AG08395 (cell line): ENCODE measurements around the gene LEUTX.

Source experiments
- DNase-seq: peaks from one replicate; pipeline ENCODE4 v3.0.0; 2012; ENCODE audit warnings: mixed read lengths, low spot score

The LEUTX gene

DNA sequence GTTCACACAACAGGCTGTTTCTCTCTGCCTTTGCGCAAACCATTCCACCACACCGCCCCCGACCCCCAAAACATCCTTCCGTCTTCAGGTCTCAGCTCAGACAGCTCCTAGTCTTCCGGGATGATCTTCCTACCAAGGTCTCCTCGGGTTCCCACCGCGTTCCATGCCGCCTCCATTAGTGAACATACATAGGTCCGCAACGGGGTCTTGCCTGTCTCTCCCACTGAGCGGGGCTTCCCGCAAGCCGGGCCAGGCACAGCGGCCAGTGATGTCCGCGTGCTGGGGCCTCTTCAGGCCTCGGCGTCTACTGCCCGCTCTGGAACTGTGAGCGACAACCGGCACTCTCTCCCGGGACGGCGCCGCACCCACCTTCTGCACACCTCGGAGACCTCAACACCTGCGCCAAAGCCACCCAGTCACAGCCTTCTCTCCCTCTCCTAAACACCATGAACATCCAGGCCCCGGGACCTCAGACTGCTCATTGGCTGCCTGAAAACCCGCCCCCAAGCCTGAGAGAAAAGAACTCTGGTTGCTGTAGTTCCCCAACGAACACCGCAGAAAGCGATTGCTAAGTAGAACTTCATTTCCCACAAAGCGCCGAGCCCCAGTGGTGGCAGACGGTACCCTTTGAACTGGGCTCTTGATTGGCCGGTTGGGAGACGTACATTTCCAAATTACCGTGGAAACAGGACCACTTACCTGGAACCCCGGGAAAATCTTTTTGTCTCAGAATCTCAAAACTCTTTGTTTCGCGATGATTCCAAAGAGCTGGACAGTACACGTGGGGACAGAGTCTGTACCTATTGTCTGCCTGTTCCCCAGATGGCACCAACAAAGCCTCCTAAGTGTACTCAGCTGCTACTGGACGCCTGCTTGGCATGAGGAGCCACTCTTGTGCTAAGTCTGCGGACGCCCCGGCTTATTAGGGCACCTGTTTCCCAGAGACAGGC lies 45.8 kb downstream of the LEUTX start:
- peak; percentile 95 for DNase-seq

DNA sequence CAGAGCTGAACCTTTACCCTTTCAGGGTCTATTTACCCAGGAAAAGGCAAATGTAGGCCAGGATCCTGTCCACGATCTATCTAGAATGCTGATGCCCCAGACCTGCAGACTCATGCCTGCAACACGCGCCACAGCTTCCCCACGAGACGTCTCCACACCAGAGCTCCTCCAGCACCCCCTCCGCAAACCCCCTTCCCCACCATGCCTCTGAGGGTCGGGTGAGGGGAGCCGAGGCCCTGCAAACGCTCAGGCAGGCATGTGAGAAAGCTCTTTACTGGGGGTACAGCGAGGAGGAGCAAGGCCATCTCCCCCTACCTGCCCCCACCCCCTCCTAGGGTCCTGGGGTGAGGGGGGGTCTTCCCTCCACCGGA lies 46.4 kb downstream of the LEUTX start:
- no peak for DNase-seq

DNA sequence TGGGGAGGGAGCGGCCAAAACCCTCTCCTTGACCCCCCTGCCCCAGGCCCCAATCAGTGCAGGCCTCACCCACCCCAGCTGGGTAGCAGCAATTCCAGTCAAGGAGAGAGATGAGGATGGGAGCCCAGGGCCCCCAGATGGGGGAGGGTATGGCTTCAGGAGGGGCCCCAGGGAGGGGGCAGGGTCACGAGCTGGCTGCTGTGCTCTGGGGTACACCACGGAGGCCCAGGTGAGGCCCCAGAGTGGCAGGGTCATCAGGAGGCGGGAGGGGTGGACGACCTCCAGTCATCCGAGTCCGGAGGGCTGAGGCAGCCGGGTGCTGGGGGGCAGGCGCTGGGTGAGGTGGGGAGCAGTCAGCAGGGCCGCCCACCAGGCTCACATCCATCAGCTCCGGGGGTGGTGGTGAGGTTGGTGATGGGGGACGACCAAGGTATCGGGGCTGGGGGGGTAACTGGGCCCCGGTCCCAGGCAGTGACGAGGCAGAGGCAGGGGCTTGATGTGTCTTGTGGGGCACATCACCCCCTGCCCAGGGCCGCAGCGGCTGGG lies 47.0 kb downstream of the LEUTX start:
- DNase-seq = no peak

DNA sequence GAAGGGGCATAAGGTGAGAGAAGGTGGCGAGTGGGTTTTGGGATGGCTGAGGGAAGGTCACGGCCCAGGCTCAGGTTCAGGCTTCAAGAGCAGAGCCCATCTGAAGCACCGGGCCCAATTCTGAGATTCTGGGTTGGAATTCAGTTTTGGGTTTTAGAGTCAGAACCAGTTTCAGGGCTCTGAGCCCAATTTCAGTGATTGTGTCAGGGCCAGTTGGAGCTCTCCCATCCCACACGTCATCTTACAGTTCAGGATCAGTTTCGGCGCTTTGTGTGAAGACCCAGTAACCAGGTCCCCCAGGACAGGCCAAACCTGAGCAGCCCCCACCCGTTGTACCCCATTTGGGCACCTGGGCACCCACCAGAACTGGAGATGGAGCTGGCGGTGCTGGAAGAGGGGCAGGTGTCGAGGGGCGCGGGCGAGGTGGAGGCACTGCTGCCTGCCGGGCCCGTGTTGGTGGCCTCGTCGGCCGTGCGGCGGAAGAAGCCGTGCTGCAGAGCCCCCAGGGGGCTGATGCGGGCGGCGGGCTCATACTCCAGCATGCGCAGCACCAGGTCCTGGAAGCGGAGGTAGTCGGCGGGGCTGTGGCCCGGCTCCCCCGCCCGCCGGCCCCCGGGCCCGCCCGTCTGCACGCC lies 47.8 kb downstream of the LEUTX start:
- DNase-seq = no peak

DNA sequence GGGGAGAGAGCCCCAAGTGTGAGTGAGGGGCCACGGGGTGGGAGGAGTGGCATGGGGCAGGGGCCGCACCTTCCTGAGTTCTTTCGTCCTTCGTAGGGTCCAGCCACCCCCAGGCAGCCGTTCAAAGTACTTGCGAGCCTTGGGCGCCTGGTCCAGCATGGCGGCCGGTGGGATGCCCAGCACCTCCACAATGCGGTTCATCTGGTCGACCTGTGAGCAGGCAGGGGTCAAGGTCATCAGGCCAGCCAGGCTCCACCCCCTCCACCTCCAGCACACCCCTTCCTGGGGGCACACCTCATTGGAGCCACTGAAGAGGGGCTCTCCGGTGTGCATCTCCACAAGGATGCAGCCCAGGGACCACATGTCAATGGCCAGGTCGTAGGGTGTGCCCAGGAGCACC lies 48.6 kb downstream of the LEUTX start:
- no peak for DNase-seq

DNA sequence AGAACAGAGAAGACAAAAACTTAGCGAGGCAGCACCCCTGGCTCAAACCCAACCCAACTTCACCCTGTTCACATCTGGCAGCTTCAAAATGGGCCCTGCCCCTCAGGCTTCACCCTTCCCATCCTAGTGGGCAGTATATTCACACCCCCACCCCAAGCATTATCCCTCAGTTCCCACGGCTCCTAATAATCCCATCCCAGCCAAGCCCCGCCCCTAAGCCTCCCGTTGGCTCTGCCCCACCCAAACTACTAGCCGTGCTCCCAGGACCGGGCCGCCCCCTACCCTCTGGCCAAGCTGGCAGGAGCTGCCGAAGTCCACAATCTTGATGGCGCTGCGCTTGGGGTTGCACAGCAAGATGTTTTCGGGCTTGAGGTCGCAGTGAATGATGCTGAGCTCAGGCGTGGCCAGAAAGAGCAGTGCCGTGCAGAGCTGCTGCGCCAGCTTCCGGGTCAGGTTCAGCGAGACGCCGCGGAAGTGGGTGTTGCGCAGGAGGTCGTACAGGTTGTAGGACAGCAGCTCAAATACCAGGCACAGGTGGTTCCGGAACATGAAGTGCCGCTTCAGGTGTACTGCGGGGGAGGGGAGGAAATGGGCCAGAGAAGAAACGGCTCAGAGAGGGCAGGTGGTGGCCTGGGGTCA lies 49.5 kb downstream of the LEUTX start:
- DNase-seq = no peak

DNA sequence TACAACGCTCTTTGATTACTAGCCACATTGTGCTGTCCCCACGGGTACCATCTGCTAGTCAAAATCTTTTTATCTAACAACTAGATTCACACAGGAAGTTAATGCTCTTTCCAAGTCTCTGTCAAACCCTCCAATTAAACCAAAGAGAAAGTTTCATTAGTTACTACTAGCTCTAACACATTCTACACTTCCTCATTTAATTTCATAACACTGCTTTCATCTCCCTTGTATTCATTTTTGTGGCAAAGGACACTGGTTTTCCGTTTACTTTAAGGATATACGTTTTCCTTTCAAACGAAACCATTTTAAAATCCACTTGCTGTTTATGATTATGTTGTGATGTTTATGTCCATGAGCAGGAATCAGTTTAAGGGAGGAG lies 50.0 kb downstream of the LEUTX start:
- DNase-seq = no peak

DNA sequence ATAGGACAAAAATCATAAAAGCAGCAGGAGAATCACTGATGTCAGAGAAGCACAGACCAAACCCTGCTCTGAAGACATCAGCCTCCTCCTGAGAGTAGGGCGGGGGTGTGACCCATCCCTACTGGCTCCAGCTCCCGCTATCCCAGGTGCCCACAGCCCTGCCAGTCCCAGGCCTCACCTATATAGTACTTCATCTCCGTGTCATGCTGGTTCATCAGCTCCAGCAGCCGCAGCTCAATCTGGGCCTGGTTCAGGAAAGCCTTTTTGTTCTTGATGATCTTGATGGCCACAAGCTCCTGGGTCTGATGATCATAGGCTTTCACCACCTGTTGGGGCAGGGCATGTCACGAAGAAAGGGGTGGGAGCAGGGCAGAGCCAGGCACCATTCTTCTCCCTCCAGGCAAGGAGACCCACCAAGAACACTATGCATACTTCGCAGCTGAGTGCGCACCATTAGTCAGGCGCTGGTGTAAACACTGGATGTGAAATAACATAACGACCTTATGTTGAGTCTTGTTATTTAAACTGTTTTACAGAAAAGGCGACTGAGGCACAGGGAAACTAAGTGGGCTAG lies 51.1 kb downstream of the LEUTX start:
- DNase-seq = no peak

DNA sequence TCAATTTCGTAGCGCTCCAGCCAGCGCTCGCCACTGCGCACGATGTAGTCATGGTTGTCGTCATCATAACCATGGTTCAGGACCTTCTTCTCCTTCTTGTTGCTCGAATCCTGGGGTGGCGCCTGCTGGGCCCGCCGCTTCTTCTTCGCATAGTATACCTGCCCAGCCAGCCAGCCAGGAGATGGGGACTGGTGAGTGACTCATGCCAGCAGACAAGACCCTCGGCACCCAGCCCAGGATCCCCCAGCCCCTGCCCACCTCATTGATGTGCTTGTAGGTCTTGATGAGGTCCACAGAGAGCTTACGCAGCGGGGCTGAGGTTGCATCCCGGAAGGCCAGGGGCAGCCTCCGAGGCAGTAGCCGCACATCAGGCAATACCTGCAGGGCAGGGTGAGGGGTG lies 51.8 kb downstream of the LEUTX start:
- no peak for DNase-seq

DNA sequence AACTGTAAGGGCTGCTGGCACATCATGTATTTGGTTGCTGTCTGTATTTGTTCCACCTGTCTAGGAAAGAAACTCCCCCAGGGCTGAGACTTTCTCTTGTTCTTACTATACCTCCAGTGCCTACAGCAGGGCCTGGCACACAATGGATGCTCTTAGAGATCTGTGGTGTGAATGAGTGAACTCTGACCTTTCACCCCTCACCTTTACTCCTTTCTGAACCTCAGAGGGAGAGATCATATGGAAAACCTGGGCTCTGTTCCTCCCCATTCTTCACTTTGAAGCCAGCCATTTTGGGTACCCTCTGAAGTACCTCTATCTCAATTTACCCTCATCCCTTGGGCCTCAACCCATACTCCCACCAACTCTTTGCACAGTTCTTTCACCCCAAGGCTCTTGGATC lies 52.2 kb downstream of the LEUTX start:
- no peak for DNase-seq

DNA sequence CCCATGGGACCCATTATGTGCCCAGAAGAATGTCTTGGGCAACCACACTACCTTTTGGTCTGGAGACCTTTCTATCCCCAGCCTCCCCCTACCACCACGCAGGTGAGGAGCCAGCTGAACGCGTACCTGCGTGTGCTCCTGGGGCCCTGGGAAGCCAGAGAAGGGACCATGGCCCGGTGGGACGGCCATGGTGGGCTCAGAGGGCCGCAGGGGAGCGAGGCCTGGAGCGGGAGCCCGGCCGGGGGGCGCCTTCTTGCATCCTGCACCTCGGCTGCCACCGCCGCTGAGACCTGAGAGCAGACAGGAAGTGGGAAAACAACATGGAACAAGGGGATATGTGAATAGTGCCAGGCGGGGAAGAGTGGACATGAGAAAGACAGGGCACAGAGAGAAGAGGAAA lies 53.0 kb downstream of the LEUTX start:
- DNase-seq = no peak

DNA sequence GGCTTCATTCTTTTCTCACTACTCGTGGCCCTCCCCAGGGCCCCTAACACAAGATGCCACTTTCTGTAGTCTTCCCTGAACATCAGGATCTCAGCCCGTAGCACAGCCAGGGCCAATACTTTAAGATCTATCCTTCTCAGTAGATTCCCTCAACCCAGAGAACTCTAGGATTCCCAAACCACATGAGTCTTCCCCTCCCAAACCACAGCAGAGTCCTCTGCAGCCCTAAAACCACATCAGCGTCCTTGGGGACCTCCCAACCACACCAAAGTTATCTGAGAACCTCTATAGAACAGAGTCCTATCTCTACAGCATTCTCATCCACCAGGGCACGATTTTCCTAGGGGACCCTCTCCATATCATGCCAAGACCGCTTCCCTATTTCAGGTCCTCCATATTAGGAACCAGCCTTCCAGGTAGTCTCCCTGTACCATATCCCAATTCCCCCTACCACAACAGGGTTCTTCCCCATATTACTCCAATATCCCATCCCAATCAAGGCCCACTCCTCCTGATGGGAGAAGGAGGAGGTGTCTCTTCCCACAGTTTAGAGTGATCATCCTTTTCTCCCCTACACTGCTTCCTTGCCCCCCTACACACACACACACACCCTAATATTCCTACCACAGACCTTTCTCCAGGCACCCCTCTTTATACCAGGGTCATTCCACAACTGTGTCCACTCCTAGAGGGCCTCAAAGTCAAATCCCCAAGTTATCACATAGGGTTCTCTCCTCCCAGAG lies 53.9 kb downstream of the LEUTX start:
- DNase-seq = no peak

DNA sequence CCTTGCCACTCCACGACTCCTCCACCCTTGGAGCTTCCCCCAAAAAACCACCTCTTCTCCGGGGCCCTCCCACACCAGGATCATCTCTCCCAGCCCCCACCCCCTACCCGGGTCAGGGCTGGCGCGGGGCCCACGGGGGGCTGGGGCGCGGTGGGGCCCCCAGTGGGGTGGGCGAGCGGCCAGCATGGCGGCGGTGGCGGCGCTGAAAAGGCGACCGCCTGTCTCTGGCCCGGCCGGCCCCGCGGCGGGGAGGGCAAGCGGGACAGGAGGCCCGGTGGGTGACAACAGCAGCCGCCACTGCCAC lies 54.5 kb downstream of the LEUTX start:
- DNase-seq = no peak

DNA sequence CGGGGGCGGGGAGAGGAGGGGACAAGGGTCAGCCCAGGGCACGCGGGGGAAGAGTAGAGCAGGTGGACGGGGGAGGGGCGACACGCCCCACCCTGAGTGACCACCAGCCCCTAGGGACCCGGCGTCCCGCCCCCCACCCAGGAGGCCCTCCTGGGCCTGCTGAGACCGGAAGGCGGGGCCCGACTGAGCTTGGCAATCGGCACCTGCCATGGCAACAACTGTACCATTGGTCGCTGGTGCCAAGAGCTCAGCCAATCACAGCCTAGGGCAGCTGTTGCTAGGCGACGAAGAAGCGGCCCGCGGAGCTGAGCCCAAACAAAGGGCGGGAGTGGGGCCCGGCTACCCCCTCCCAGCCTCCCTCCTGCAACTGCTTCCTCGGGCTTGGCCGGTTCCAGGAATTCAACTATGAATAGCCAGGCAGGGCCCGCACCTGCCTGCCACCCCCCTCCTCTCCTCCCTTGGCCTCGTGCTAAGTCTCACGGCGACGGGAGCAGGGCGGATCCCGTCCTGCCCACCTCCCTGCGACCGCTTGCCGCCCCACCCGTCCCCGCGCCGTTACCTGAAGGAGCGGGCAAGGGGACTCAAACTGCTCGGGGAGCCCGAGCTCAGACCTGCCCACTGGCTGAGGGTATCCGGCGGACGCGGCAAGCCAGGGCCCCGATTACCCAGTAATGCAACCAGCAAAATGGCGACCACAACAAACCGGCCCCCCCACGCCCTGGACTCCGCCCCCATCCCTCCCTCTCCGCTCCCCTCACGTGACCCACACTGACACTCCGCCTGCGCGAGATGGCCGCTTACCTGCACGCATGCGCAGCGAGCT lies 55.0 kb downstream of the LEUTX start, which contains the start of gene DYRK1B:
TSS of gene DYRK1B (minus strand) at position 699 of the 823 bp plus-strand sequence. CDS start 2,295 bp downstream, outside the sequence.
- peak; percentile 100 for DNase-seq

DNA sequence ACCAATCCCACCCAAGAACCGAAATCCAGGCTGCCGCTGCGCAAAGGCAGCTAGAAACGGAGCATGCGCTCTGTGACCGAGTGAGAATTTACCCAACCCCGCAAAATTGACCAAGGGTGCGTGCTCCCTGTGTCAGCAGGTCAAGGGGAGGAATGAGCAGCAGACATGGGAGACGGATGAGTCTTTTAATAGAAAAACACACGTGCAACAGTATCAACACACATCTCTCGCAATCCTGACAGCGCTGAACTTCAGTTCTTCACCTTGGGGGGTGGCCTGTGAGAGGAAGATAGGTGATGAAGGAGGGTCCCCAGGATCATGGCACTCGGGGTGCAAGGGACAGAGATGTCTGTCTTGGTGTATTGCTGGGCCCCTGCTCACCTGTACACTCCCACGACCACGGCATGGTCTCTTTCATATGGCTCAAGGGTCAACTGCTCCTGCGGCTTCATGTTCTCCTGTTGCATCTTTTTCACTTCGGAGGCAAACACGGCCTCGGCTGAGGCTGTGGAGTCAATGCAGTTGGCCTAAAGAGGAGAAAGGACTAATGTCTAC lies 55.7 kb downstream of the LEUTX start:
- no peak for DNase-seq
